ENCODE results near the gene RASAL1.
A peak's percentile ranks its signal among the peaks of the same experiment; 100 is the strongest.

RASAL1 gene

DNA sequence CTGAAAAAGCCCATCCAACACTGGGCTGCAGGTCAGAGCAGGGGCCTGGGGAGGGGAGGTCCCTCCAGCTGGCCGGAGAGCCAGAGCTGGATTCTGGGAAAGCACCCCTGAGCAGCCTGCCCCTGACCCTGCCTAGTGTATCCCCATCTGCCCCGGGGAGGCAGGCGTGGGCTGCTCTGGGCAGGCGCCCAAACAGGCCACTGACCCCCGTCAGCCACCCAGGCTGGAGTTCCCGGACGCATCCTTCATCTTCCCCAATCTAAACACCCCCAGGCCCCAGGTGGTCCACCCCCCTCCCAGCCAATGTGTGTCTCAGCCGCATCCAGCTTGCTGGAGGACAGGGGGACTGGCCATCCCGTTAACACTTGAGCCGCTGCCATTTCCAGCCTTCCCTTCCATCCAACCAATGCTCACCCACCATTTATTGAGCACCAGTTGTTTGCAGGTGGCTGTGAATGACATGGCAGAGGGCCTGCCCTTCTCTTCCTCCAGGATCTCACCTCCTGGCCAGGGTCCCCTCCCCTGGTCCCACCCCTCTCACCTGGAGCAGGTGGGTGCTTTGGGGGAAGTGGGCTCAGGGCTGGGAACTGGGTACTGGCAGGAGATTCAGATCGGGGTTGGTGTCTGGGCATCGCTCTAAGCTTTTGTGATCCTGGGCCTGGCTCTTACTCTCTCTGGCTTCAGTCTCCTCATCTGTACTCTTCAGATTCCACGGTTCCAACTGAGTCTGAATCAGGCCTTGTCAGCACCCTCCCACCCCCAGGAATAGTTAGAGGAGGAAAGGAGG, 79.8 kb downstream of the RASAL1 start:
- no peak for DNase-seq

DNA sequence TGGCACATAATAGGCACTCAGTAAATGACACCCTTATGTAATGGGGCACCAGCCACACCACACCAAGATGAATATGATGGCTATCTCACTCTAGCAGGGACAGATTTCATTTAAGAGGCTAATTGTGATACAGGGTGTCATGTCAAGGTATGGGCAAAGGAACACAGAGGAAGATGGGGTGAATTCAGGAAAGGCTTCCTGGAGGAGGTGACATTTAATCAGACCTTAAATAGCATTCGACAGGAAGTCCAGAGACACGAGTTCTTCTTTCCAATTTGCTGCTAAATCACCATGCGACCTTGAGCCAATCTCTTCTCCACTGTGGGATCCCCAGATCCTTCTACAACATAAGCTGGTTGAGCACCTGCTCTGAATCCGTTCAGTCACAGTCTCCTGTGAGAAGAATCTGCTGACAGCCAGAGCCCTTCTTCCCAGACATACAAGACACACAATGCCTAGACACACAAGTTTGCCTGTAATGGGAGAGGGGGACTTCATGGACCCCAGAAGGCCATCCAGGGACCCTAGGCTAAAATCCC, 80.5 kb downstream of the RASAL1 start:
- DNase-seq, result no peak

- DNase-seq, result no peak
Observed at GRCh38 chr12:113052326-113052725, 83.2 kb downstream of the RASAL1 start.

GRCh38 chr12:113051759-113052158, 83.8 kb downstream of the RASAL1 start:
- DNase-seq, result no peak

GRCh38 chr12:113050795-113051194, 84.8 kb downstream of the RASAL1 start:
- DNase-seq, result no peak

GRCh38 chr12:113049976-113050742, 85.4 kb downstream of the RASAL1 start:
- peak; percentile 13 for DNase-seq
